AG04450 (cell line): Measurements from ENCODE around the gene C10orf71. TPM values are rescaled to one million over a fixed set of nuclear protein-coding genes. Genes with fewer than 3 reads are reported as not detected.

ENCODE experiments used
- CTCF ChIA-PET: fragments of 300-600, 350-600 bp; formaldehyde crosslinking; extraction: SDS; loops from one replicate; lab custom pipeline; 2022; ENCODE audit warnings: antibody characterized with exemption, inconsistent platforms; lab: Charles Lee
- POLR2A ChIA-PET: fragments of 350-600 bp; formaldehyde crosslinking; extraction: SDS; loops from one replicate; lab custom pipeline; 2021; ENCODE audit warnings: antibody characterized with exemption, inconsistent platforms; lab: Yijun Ruan, JAX
- DNase-seq: peaks from one replicate; pipeline ENCODE4 v3.0.0-alpha.2; 2011; ENCODE audit warnings: low read depth, low spot score
- H3K27ac ChIP-seq: one replicate; pipeline ENCODE4 v1.5.1; 2012; ENCODE audit warnings: low read depth, low read length, control low read depth
- H3K27me3 ChIP-seq: one replicate; pipeline ENCODE4 v1.6.0; 2012; ENCODE audit warnings: low read length; ENCODE audit not compliant: control insufficient read depth, insufficient read depth
- H3K4me3 ChIP-seq: 2 replicates; pipeline ENCODE4 v1.5.1; 2011; ENCODE audit warnings: mild to moderate bottlenecking, low read depth, low read length, control low read depth
- H3K9me3 ChIP-seq: 2 replicates; pipeline ENCODE4 v1.5.1; 2012; ENCODE audit warnings: low read length; ENCODE audit not compliant: control insufficient read depth, insufficient read depth
- polyA plus RNA-seq: library from polyadenylated mRNA; depleted of rRNA; stranded (reverse); fragments of >200 nt; gene quantifications from 2 replicates; pipeline ENCODE4 v1.2.3, GENCODE V29; 2011
- TF ChIP-seq, protein P1 (sequence below): IDR thresholded peaks from 2 replicates; pipeline ENCODE4 v1.5.1; 2011; ENCODE audit warnings: low read depth, low read length, control low read depth, inconsistent platforms

C10orf71 gene
- polyA plus RNA-seq, 1 experiment, result not detected

DNA sequence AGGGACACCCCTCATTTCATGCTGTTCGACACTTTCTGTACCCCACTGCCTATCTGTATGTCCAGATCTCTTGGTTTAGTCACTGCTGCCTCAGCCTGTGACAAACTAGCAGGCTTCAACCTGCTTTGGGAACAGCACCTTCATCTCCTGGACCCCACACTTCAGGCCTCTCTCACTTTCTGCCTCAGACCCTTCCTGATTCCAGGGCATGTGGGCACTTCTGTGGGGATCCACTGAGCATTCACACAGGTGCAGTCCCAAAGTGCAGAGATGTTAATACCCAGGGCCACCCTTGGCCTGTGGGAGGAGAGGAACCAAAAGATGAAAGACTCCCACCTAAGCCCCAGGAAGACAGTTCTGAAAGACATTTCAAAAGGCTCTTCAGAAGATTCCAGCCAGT is 29.4 kb upstream of the C10orf71 start:
- no peak overlapping the region for H3K4me3 ChIP-seq
- no peak for DNase-seq
- peaks cover 2% of the 10 kb centered on the region for H3K27me3 ChIP-seq
- no peaks in the 10 kb centered on the region for H3K9me3 ChIP-seq
- TF ChIP-seq, protein P1, sequence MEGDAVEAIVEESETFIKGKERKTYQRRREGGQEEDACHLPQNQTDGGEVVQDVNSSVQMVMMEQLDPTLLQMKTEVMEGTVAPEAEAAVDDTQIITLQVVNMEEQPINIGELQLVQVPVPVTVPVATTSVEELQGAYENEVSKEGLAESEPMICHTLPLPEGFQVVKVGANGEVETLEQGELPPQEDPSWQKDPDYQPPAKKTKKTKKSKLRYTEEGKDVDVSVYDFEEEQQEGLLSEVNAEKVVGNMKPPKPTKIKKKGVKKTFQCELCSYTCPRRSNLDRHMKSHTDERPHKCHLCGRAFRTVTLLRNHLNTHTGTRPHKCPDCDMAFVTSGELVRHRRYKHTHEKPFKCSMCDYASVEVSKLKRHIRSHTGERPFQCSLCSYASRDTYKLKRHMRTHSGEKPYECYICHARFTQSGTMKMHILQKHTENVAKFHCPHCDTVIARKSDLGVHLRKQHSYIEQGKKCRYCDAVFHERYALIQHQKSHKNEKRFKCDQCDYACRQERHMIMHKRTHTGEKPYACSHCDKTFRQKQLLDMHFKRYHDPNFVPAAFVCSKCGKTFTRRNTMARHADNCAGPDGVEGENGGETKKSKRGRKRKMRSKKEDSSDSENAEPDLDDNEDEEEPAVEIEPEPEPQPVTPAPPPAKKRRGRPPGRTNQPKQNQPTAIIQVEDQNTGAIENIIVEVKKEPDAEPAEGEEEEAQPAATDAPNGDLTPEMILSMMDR, result no peak
- H3K27ac ChIP-seq, result no peak overlapping the region
- ChIA-PET CTCF (no interaction called here), POLR2A (no interaction called here)

DNA sequence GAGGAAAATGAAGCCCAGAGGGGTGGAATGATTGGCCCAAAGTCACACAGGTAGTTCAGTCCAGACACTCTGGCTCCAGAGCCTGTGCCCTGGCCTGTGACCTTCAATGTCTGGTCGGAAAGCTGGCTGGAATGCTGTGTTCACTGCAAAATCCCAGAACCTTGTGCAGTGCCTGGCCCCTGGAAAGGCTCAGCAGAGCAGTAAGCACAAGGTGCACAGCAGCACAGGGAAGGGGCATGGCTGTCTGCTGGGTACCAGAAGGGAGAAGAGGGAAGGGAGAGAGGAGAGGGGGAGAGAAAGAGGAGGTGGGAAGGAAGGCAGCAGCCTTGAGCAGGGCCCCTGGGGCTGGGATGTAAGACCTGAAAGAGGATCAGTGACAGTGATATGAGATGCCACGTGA is 28.4 kb upstream of the C10orf71 start:
- Histone ChIP-seq H3K9me3 (no peaks in the 10 kb centered on the region), H3K4me3 (no peak overlapping the region), H3K27ac (no peak overlapping the region), H3K27me3 (peaks cover 2% of the 10 kb centered on the region)
- POLR2A ChIA-PET, result no interaction called here
- no peak for DNase-seq
- CTCF ChIA-PET, result no interaction called here
- TF ChIP-seq, protein P1, result no peak

DNA sequence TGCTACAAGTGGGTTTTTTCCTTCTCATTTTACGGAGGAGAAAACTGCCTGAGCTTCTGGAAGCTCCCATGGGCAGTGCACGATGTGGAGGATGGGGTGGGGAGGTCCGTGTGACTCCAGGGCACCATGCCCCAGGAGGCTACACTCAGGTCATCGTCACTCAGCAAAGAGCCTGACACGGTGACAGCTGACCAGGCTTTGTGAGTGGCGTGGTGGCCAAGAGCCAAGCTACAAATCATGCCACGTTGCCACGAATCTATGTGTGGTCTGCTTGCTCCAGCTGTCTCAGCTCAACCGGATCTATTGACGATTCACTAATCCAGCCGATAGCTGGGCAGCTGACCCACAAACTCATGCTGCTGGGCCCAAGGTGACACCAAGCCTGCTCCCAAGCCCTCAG is 27.6 kb upstream of the C10orf71 start:
- no peak overlapping the region for H3K27ac ChIP-seq
- DNase-seq, result no peak
- ChIA-PET POLR2A (no interaction called here), CTCF (no interaction called here)
- no peaks in the 10 kb centered on the region for H3K9me3 ChIP-seq
- H3K4me3 ChIP-seq, result no peak overlapping the region
- H3K27me3 ChIP-seq, result peaks cover 2% of the 10 kb centered on the region
- TF ChIP-seq, protein P1, result no peak

DNA sequence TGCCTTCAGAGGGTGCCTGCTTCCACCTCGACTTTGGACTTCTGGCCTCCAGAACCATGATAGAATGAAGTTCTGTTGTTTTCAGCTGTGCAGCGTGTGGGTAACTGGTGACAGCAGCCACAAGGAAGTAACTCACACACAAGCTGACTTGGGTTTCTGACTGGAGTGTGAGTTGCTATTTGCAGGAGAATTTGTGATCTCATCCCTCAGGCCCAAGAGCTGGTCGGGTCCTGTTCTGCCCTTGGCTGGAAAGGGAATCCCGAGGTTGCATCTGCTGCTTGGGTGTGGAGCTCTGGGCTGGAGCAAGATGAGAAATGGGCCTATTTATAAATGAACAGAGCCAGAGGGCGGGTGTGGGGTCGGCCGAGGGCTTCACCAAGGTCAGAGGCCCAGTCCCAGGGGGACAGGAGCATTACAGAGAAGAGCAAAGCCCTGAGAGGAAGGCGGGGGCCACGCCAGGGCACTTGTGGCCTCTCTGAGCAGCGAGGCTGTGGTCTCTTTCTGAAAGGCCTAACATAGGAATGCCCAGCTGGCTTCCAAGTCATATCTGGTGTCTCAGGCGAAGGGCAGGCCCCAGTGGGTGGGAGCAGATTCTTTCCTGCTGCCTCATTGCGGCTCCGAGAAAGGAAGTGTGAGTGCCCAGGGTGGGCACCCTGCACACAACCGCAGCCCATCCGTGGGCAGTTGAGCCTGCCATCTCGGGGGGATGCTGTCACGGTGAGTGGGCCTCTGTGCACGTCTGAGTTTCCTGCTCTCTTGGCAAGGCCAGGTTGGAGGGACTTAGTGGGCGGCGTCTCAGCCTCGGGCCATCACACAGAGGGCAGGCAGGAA is 26.5 kb upstream of the C10orf71 start:
- Histone ChIP-seq H3K9me3 (no peaks in the 10 kb centered on the region), H3K27ac (no peak overlapping the region), H3K4me3 (no peak overlapping the region), H3K27me3 (peaks cover 2% of the 10 kb centered on the region)
- TF ChIP-seq, protein P1, result no peak
- no peak for DNase-seq
- CTCF ChIA-PET, result interaction anchor here (1.2 kb wide), 1 partner anchor 614 kb away, joined by 3 read pairs; no protein-coding TSS in a partner anchor
- POLR2A ChIA-PET, result no interaction called here

DNA sequence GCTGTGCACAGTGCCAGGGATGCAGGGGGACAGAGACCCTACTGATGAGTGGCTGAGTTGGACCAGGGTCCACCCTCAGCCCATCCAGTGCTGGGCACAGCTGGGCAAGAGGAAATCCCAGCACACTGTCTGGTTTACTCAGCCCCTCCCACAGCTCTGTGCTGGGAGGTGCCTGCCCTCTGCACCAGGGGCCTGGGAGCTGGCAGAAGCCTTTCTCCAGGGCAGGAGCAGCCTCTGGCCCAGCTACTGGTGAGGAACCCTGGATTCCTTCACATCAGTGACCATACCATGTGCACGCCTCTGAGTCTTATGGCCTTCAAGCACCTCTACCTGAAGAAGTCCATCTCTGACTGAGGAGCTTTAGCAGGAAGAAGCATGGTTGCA is 25.9 kb upstream of the C10orf71 start:
- CTCF ChIA-PET, result interaction anchor here (1.2 kb wide), 1 partner anchor 615 kb away, joined by 3 read pairs; no protein-coding TSS in a partner anchor
- no peak overlapping the region for H3K4me3 ChIP-seq
- H3K27me3 ChIP-seq, result peaks cover 2% of the 10 kb centered on the region
- TF ChIP-seq, protein P1, result no peak
- DNase-seq, result no peak
- no peak overlapping the region for H3K27ac ChIP-seq
- H3K9me3 ChIP-seq, result no peaks in the 10 kb centered on the region
- POLR2A ChIA-PET, result no interaction called here
